Measurements from ENCODE around the gene CLASP1.

CLASP1 gene

DNA sequence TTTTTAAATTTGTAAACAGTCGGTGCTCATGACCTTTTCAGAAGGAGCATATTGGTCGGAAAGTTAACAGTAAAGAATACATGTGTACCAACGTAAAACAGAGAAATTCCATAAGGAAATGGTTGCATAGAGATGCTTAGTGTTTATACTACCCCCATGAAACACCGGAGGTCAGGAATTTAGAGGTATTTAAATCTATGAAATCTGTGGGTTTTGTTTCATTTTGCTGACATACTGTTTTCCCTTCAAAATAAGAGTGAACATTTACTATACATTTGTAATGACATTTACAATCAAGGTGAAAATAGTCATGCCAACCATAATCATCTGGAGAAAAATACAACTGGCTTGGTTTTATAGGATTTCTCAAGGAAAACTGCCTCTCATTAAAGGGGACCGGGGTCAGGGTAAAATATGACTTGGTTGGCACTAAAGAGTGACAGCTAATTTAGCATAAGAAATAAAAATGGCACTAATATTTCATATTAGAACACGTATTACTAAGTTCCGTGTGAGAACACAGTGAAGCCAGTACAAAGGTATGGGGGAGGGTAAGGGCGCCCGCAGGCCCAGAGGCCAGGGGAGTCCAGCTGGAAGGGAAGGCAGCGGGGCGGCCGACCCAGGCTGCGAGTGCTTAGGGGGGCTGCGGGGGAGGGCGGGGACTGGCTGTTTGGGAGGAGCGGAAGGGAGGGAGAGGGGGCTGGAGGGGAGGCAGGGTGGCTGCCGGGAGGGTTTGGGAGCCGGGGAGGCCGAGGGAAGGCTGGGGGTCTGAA lies 119.6 kb downstream of the CLASP1 start:
- peak overlapping the region; percentile 78 for H3K4me3 ChIP-seq (ENCODE audit: low read depth, low read length)
- TF ChIP-seq CTCF (conservative IDR thresholded peaks at IDR 0.05; ENCODE audit: low read depth, low read length), result no peak
- DNase-seq (ENCODE audit: low read depth), result peak; percentile 55

DNA sequence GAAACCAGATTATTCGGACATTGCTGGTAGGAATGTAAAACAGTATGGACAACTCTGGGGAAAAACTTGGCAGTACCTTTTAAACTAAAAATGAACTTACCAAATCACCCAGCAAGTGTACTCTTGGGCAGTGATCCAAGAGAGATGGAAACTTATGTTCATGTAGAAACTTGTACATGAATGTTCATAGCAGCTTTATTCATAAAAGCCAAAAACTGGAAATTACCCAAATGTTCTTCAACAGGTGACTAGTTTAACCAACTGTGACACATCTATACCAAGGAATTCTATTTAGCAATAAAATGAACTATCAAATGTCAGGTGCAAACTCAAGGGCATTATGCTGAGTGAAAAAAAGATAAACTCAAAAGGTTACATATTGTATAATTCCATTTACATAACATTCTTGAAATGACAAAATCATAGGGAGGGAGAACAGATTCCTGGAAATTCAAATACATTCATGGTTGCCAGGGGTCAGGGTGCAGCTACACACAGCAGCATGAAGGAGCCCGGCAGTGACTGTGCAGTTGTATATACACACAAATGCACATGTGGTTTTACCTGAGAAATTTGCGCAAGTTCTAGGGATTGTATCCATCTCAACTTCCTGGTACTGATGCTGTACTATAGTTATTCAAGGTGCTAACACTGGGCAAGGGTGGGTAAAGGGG lies 122.1 kb downstream of the CLASP1 start:
- TF ChIP-seq CTCF (conservative IDR thresholded peaks at IDR 0.05; ENCODE audit: low read depth, low read length), result no peak
- no peak overlapping the region for H3K4me3 ChIP-seq (ENCODE audit: low read depth, low read length)
- peak; percentile 78 for DNase-seq (ENCODE audit: low read depth)

DNA sequence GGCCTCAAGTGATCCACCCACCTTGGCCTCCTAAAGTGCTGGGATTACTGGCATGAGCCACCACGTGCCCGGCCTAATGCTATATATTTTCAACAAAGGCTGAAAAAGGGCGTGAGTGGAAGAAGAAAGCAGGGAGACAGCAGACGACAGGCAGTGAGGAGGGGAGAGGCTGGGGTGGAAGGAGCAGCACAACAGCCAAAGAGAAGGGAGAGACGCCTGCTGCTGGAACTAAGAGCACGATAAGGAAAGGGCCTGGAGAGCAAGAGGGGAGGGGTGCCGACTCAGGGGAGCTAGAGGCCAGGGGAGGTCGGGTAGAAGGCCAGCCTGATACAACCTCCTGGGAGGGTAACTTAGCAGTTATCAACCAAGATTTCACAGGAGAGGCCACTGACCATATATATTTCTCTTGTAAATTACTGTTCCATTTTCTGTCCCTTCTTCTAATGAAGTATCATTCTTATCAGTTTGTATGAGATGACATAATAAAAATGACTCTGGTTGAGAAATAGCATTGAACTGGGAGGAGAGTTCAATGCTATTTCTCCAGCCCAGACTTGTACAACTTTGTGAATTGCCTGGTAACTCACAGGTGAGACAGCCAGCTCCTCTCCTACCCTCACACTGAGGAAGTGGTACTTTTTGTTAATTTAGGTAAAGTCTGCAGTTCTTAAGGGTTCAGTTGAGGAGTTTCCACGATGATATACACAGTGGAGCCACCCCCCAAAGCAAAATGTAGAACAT lies 124.4 kb downstream of the CLASP1 start:
- H3K4me3 ChIP-seq (ENCODE audit: low read depth, low read length), result no peak overlapping the region
- TF ChIP-seq CTCF (conservative IDR thresholded peaks at IDR 0.05; ENCODE audit: low read depth, low read length), result no peak
- DNase-seq (ENCODE audit: low read depth), result no peak

DNA sequence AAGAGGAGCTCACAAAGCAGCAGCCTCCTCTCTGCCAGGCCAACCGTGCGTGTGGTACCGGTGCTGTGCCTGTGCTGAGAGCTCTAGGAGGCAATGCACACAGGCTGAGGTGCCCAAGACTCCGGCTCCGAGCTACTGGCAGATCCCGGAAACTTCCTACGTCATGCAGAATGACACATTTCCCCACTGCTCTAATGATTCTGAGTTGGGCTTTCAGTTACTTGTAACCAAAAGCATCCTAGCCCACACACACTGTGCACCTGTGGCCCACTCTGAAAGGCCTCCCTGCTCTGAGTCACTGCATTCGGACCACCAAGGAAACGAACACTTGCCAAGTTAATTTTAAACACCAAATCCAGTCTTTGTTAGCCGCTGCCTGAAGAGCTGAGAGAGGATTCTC lies 127.9 kb downstream of the CLASP1 start:
- no peak for TF ChIP-seq CTCF (conservative IDR thresholded peaks at IDR 0.05; ENCODE audit: low read depth, low read length)
- no peak for DNase-seq (ENCODE audit: low read depth)
- no peak overlapping the region for H3K4me3 ChIP-seq (ENCODE audit: low read depth, low read length)

DNA sequence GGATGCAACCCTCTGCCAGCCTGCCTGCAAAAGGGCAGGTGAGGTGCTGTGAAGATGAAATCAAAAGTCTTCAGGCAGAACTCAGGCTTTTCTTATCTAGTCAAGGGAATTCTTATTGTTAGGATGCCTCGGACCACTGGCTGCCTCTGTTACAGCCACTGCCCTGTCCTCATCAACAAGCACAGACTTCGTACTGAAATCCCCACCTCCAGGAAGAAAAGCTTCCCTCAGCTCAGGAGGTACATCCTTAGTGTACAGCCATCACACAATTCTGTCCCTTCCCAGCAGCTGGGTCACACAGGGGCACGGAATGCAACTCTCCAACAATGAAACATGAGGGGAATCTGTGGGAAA lies 128.6 kb downstream of the CLASP1 start:
- DNase-seq (ENCODE audit: low read depth), result no peak
- no peak overlapping the region for H3K4me3 ChIP-seq (ENCODE audit: low read depth, low read length)
- TF ChIP-seq CTCF (conservative IDR thresholded peaks at IDR 0.05; ENCODE audit: low read depth, low read length), result no peak

- TF ChIP-seq CTCF (conservative IDR thresholded peaks at IDR 0.05; ENCODE audit: low read depth, low read length), result no peak
- H3K4me3 ChIP-seq (ENCODE audit: low read depth, low read length), result no peak overlapping the region
- DNase-seq (ENCODE audit: low read depth), result peak; percentile 62
Measured at GRCh38 chr2:121519732-121520640, 129.3 kb downstream of the CLASP1 start.

Data from choroid plexus epithelial cell (primary cell).